Breast epithelium (tissue), 4 donors: Measurements from ENCODE around the gene CEP76. TPM values are rescaled to one million over a fixed set of nuclear protein-coding genes. Genes with fewer than 3 reads are reported as not detected.

Experiments used
- DNase-seq, 2 donors: peaks; one replicate each; pipeline ENCODE4 v3.0.0-alpha.2; 2019; ENCODE audit warnings: low spot score in 2 of 2
- H3K27ac ChIP-seq, 2 donors: fragments of 200-600 bp; sonication (generic) in 1 of 2; one replicate each; pipeline ENCODE4 v1.5.1; 2016 to 2019; ENCODE audit warnings: mild to moderate bottlenecking in 1 of 2
- H3K27me3 ChIP-seq, 2 donors: fragments of 200-600 bp; sonication (generic) in 1 of 2; one replicate each; pipeline versions ENCODE4 v1.5.1 to v1.6.0; 2017 to 2019; ENCODE audit warnings: control low read depth in 1 of 2, mild to moderate bottlenecking in 1 of 2
- H3K36me3 ChIP-seq: fragments of 200-600 bp; one replicate; pipeline ENCODE4 v1.5.1; 2019
- H3K4me1 ChIP-seq, 2 donors: fragments of 200-600 bp; sonication (generic); one replicate each; pipeline ENCODE4 v1.5.1; 2016 to 2019; ENCODE audit warnings: control low read depth in 1 of 2
- H3K4me3 ChIP-seq, 3 donors: fragments of 200-600 bp; sonication (generic); 1 replicate in 2 of 3; 2 replicates in 1 of 3; pipeline ENCODE4 v1.5.1; 2016 to 2019; ENCODE audit warnings: mild to moderate bottlenecking in 3 of 3, moderate library complexity in 2 of 3
- H3K9me3 ChIP-seq, 2 donors: fragments of 200-600 bp; sonication (generic) in 1 of 2; one replicate each; pipeline ENCODE4 v1.5.1; 2016 to 2019; ENCODE audit warnings: control low read depth in 1 of 2
- CTCF ChIP-seq, 3 donors: fragments of 450-650 bp; IDR thresholded peaks; one replicate each; pipeline ENCODE4 v1.5.1; 2016 to 2017; ENCODE audit warnings: antibody characterized with exemption in 3 of 3, mild to moderate bottlenecking in 3 of 3, moderate library complexity in 3 of 3
- POLR2A ChIP-seq: fragments of 450-650 bp; IDR thresholded peaks from one replicate; pipeline ENCODE4 v1.6.1; 2016; ENCODE audit warnings: antibody characterized with exemption, mild to moderate bottlenecking, moderate library complexity
- POLR2AphosphoS5 ChIP-seq, 3 donors: sonication (generic); formaldehyde crosslinking; IDR thresholded peaks; one replicate each; pipeline ENCODE4 v1.6.1; 2017; ENCODE audit warnings: antibody characterized with exemption in 3 of 3
- intact Hi-C: fragments of 100-400 bp; cut with DNase I; formaldehyde crosslinking; loops from one replicate; pipeline ENCODE4 v1.15.1; 2023; ENCODE audit warnings: low total_unique reads
- total RNA-seq, 3 donors: library from RNA; depleted of rRNA; stranded (reverse); fragments of >200 nt; gene quantifications; one replicate each; pipeline ENCODE4 v1.1.0, GENCODE V29; 2016

The CEP76 gene
- total RNA-seq, 3 donors from 2014 or later, result 7.4 to 11.7 (median 9.5) TPM

- H3K27me3 ChIP-seq, result no peaks in the 10 kb centered on the region
- no peaks in the 10 kb centered on the region for H3K9me3 ChIP-seq
- DNase-seq, result no peak
- no peak overlapping the region for H3K27ac ChIP-seq
- H3K4me1 ChIP-seq, result no peaks in the 10 kb centered on the region
- intact Hi-C loops, result loop anchor here (10.0 kb wide), 1 partner anchor 260 kb away; no protein-coding TSS in a partner anchor
- TF ChIP-seq POLR2A (no peak), POLR2AphosphoS5 (IDR thresholded peaks at IDR 0.05) (no peak), CTCF (IDR thresholded peaks at IDR 0.05) (no peak)
- no peak overlapping the region for H3K4me3 ChIP-seq
- no peaks in the 10 kb centered on the region for H3K36me3 ChIP-seq
Observed at GRCh38 chr18:12654971-12655370, 47.6 kb downstream of the CEP76 start.

- Histone ChIP-seq H3K36me3 (no peaks in the 10 kb centered on the region), H3K4me1 (no peaks in the 10 kb centered on the region), H3K27me3 (no peaks in the 10 kb centered on the region), H3K9me3 (no peaks in the 10 kb centered on the region), H3K27ac (no peak overlapping the region), H3K4me3 (no peak overlapping the region)
- DNase-seq, result no peak
- intact Hi-C loops, result loop anchor here (10.0 kb wide), 1 partner anchor 258 kb away; no protein-coding TSS in a partner anchor
- TF ChIP-seq POLR2A (no peak), POLR2AphosphoS5 (IDR thresholded peaks at IDR 0.05) (no peak), CTCF (IDR thresholded peaks at IDR 0.05) (no peak)
Observed at GRCh38 chr18:12652861-12653401, 49.6 kb downstream of the CEP76 start.

GRCh38 chr18:12651651-12652050 is 50.9 kb downstream of the CEP76 start:
- H3K36me3 ChIP-seq, result no peaks in the 10 kb centered on the region
- no peaks in the 10 kb centered on the region for H3K4me1 ChIP-seq
- H3K27ac ChIP-seq, result no peak overlapping the region
- intact Hi-C loops, result loop anchor here (10.0 kb wide), 1 partner anchor 257 kb away; no protein-coding TSS in a partner anchor
- no peaks in the 10 kb centered on the region for H3K27me3 ChIP-seq
- TF ChIP-seq POLR2A (no peak), POLR2AphosphoS5 (IDR thresholded peaks at IDR 0.05) (no peak), CTCF (IDR thresholded peaks at IDR 0.05) (no peak)
- no peak for DNase-seq
- H3K9me3 ChIP-seq, result no peaks in the 10 kb centered on the region
- H3K4me3 ChIP-seq, result no peak overlapping the region

GRCh38 chr18:12647773-12648172 is 54.8 kb downstream of the CEP76 start:
- TF ChIP-seq POLR2AphosphoS5 (IDR thresholded peaks at IDR 0.05) (no peak), CTCF (IDR thresholded peaks at IDR 0.05) (no peak), POLR2A (no peak)

GRCh38 chr18:12645751-12646203 is 56.7 kb downstream of the CEP76 start:
- DNase-seq, result peak in 1 of 2 donors; percentile 53
- Histone ChIP-seq H3K4me3 (peak overlapping the region in 1 of 3 donors; percentile 18), H3K27ac (peak overlapping the region; percentile 3 to 29), H3K4me1 (peaks cover 0 to 7% of the 10 kb centered on the region in 2 donors), H3K36me3 (no peaks in the 10 kb centered on the region), H3K27me3 (no peaks in the 10 kb centered on the region), H3K9me3 (no peaks in the 10 kb centered on the region)
- intact Hi-C loops, result no loop called here
- peak in 1 of 3 donors; percentile 42 for TF ChIP-seq POLR2AphosphoS5 (IDR thresholded peaks at IDR 0.05)
- no peak for TF ChIP-seq CTCF (IDR thresholded peaks at IDR 0.05)

More at GRCh38 chr18:12647773-12648172, 54.8 kb downstream of the CEP76 start:
- Histone ChIP-seq H3K36me3 (no peaks in the 10 kb centered on the region), H3K4me1 (peaks cover 0 to 7% of the 10 kb centered on the region in 2 donors), H3K27ac (no peak overlapping the region), H3K9me3 (no peaks in the 10 kb centered on the region), H3K4me3 (no peak overlapping the region), H3K27me3 (no peaks in the 10 kb centered on the region)
- intact Hi-C loops, result no loop called here
- DNase-seq, result no peak
